Upper lobe of left lung (tissue), 6 donors: ENCODE results near the gene WDR81. TPM values are rescaled to one million over a fixed set of nuclear protein-coding genes. Genes with fewer than 3 reads are reported as not detected.
"Not testable (repeated sequence)": the region's sequence is repeated elsewhere in the genome, so short reads cannot be mapped to it uniquely, and the experiment has no call there.

Experiments
- ATAC-seq, 2 donors: fragments of 200-7000 bp; cut with Tn5 transposase; one replicate each; pipeline ENCODE4 v1.9.1; 2022; ENCODE audit warnings: mild to moderate bottlenecking in 2 of 2, moderate library complexity in 2 of 2; ENCODE audit not compliant: low FRiP score in 2 of 2
- DNase-seq, 2 donors: peaks; one replicate each; pipeline ENCODE4 v3.0.0-alpha.2; 2019 to 2020
- H3K27ac ChIP-seq, 4 donors: fragments of 200-600 bp; sonication (generic); one replicate each; pipeline ENCODE4 v1.5.1; 2016 to 2019
- H3K27me3 ChIP-seq, 4 donors: fragments of 200-600 bp; sonication (generic); one replicate each; pipeline ENCODE4 v1.5.1; 2017 to 2019
- H3K36me3 ChIP-seq, 4 donors: fragments of 200-600 bp; sonication (generic); one replicate each; pipeline ENCODE4 v1.5.1; 2016 to 2019
- H3K4me1 ChIP-seq, 4 donors: fragments of 200-600 bp; sonication (generic); one replicate each; pipeline ENCODE4 v1.5.1; 2018 to 2019
- H3K4me3 ChIP-seq, 4 donors: fragments of 200-600 bp; sonication (generic); one replicate each; pipeline ENCODE4 v1.5.1; 2017 to 2019; ENCODE audit warnings: mild to moderate bottlenecking in 2 of 4, moderate library complexity in 1 of 4
- H3K9me3 ChIP-seq, 4 donors: fragments of 200-600 bp; sonication (generic); one replicate each; pipeline ENCODE4 v1.5.1; 2018 to 2019
- CTCF ChIP-seq, 6 experiments: fragments of 450-650 bp in 4 of 6; fragments of 200-600 bp in 2 of 6; sonication (generic) in 2 of 6; IDR thresholded peaks; one replicate each; pipeline ENCODE4 v1.5.1; 2016 to 2019; ENCODE audit warnings: antibody characterized with exemption in 6 of 6
- EP300 ChIP-seq, 4 donors: sonication (generic); formaldehyde crosslinking; IDR thresholded peaks; one replicate each; pipeline ENCODE4 v1.5.1; 2017; ENCODE audit warnings: antibody characterized with exemption in 4 of 4, control low read depth in 2 of 4
- POLR2A ChIP-seq, 4 donors: fragments of 450-650 bp; IDR thresholded peaks; one replicate each; pipeline ENCODE4 v1.5.1; 2016 to 2017; ENCODE audit warnings: antibody characterized with exemption in 4 of 4, mild to moderate bottlenecking in 2 of 4
- POLR2AphosphoS5 ChIP-seq, 2 donors: sonication (generic); formaldehyde crosslinking; IDR thresholded peaks; one replicate each; pipeline ENCODE4 v1.5.1; 2017; ENCODE audit warnings: antibody characterized with exemption in 2 of 2
- WGBS, 2 donors: methylation state at CpG; one replicate each; pipeline ENCODE4 v1.1.5; 2017 to 2018; 5-methylcytosine and 5-hydroxymethylcytosine counted together
- total RNA-seq, 6 donors: library from RNA; depleted of rRNA in 4 of 6; stranded (reverse); fragments of >200 nt in 4 of 6; gene quantifications; one replicate each; pipeline versions ENCODE4 v1.1.0 to v1.2.1, GENCODE V29; 2016 to 2021
- donor health status: DM: no; HTN: no; CAD: no; lungs with moderate emphysema.
- donor health status: DM: no; HTN: yes; CAD: no; lungs with severe emphysema.

WDR81 gene
- total RNA-seq, 6 donors from 2014 or later: 47.4 to 162 (median 60.8) TPM

- DNase-seq: no peak
- no peaks in the 10 kb centered on the region for H3K9me3 ChIP-seq
- H3K27me3 ChIP-seq: no peaks in the 10 kb centered on the region
- no peak for ATAC-seq
- H3K4me1 ChIP-seq: peaks cover 20 to 51% (median 34%) of the 10 kb centered on the region in 4 donors
- WGBS, 2 donors: 69 to 79% methylated on average over 15 to 20 of the region's 21 CpGs
- H3K4me3 ChIP-seq: no peak overlapping the region
- H3K27ac ChIP-seq: peak overlapping the region in 2 of 4 donors; percentile 30 to 59
- TF ChIP-seq CTCF (IDR thresholded peaks at IDR 0.05): no peak
- no peak for TF ChIP-seq POLR2A (IDR thresholded peaks at IDR 0.05)
- TF ChIP-seq POLR2AphosphoS5 (IDR thresholded peaks at IDR 0.05): no peak
- TF ChIP-seq EP300 (IDR thresholded peaks at IDR 0.05): no peak
- H3K36me3 ChIP-seq: no peaks in the 10 kb centered on the region
Measured at GRCh38 chr17:1766382-1767135, 42.1 kb downstream of the WDR81 start.

- ATAC-seq (no peak), DNase-seq (no peak)
- WGBS, 2 donors: 86 to 90% methylated on average over 12 of the region's 12 CpGs
- H3K9me3 ChIP-seq: no peaks in the 10 kb centered on the region
- H3K36me3 ChIP-seq: no peaks in the 10 kb centered on the region
- H3K27ac ChIP-seq: peak overlapping the region in 1 of 4 donors; percentile 7
- H3K4me1 ChIP-seq: peaks cover 20 to 44% (median 34%) of the 10 kb centered on the region in 4 donors
- TF ChIP-seq POLR2A (IDR thresholded peaks at IDR 0.05): no peak
- TF ChIP-seq CTCF (IDR thresholded peaks at IDR 0.05): no peak
- no peak for TF ChIP-seq POLR2AphosphoS5 (IDR thresholded peaks at IDR 0.05)
- no peak for TF ChIP-seq EP300 (IDR thresholded peaks at IDR 0.05)
- no peaks in the 10 kb centered on the region for H3K27me3 ChIP-seq
- H3K4me3 ChIP-seq: no peak overlapping the region
Measured at GRCh38 chr17:1767358-1767757, 42.9 kb downstream of the WDR81 start.

GRCh38 chr17:1769822-1770477 lies 45.4 kb downstream of the WDR81 start:
- Histone ChIP-seq H3K9me3 (no peaks in the 10 kb centered on the region), H3K4me3 (no peak overlapping the region), H3K27me3 (no peaks in the 10 kb centered on the region), H3K4me1 (peaks cover 16 to 31% (median 23%) of the 10 kb centered on the region in 4 donors), H3K36me3 (no peaks in the 10 kb centered on the region), H3K27ac (peak overlapping the region; percentile 39 to 82 (median 66))
- DNase-seq (peak in 1 of 2 donors; percentile 50), ATAC-seq (peak in 1 of 2 donors; percentile 82)
- peak in 2 of 6 experiments; percentile 6 for TF ChIP-seq CTCF (IDR thresholded peaks at IDR 0.05)
- TF ChIP-seq EP300 (IDR thresholded peaks at IDR 0.05): no peak
- no peak for TF ChIP-seq POLR2A (IDR thresholded peaks at IDR 0.05)
- TF ChIP-seq POLR2AphosphoS5 (IDR thresholded peaks at IDR 0.05): peak in 1 of 2 donors; percentile 15
- WGBS, 2 donors: 27 to 43% methylated on average over 11 to 21 of the region's 21 CpGs

- not testable (repeated sequence) for H3K4me3 ChIP-seq, H3K36me3 ChIP-seq, DNase-seq, H3K9me3 ChIP-seq, H3K27me3 ChIP-seq
- H3K27ac ChIP-seq: peak overlapping the region; percentile 5 to 71 (median 66)
- 80 to 82% methylated on average over 12 of the region's 12 CpGs for WGBS, 2 donors
- peaks cover 11 to 40% (median 17%) of the 10 kb centered on the region in 4 donors for H3K4me1 ChIP-seq
- ATAC-seq: peak in 1 of 2 donors; percentile 61
Measured at GRCh38 chr17:1773000-1773695, 48.6 kb downstream of the WDR81 start.

- Histone ChIP-seq H3K4me3 (no peak overlapping the region), H3K27me3 (no peaks in the 10 kb centered on the region), H3K27ac (peak overlapping the region; percentile 5 to 71 (median 66)), H3K36me3 (peaks cover 0 to 9% (median 6%) of the 10 kb centered on the region in 4 donors), H3K9me3 (no peaks in the 10 kb centered on the region), H3K4me1 (peaks cover 11 to 40% (median 19%) of the 10 kb centered on the region in 4 donors)
- ATAC-seq (peak in 1 of 2 donors; percentile 27), DNase-seq (no peak)
- TF ChIP-seq EP300 (IDR thresholded peaks at IDR 0.05): no peak
- TF ChIP-seq CTCF (IDR thresholded peaks at IDR 0.05): no peak
- no peak for TF ChIP-seq POLR2AphosphoS5 (IDR thresholded peaks at IDR 0.05)
- peak in 1 of 4 donors; percentile 14 for TF ChIP-seq POLR2A (IDR thresholded peaks at IDR 0.05)
- 35 to 39% methylated on average over 6 to 7 of the region's 7 CpGs for WGBS, 2 donors
Measured at GRCh38 chr17:1773696-1774181, 49.2 kb downstream of the WDR81 start.
